Stimulated activated CD4-positive, alpha-beta T cell treated with anti-CD3 and anti-CD28 coated beads, Interleukin-1b, Interleukin-23, amount 100 ng/mL, for 48 hours (primary cell): ENCODE measurements around the gene FCGBP.
"Not testable (repeated sequence)": the region's sequence is repeated elsewhere in the genome, so short reads cannot be mapped to it uniquely, and the experiment has no call there.

Experiments
- DNase-seq: peaks from one replicate; pipeline ENCODE4 v3.0.0-alpha.2; 2020

FCGBP gene

GRCh38 chr19:39889872-39890754, 44.3 kb downstream of the FCGBP start:
- not testable (repeated sequence) for DNase-seq

- not testable (repeated sequence) for DNase-seq
These were observed 46.9 kb downstream of the FCGBP start for GRCh38 chr19:39887456-39887951.

GRCh38 chr19:39885821-39886554, 48.4 kb downstream of the FCGBP start:
- not testable (repeated sequence) for DNase-seq

- DNase-seq = not testable (repeated sequence)
These were observed 49.7 kb downstream of the FCGBP start for GRCh38 chr19:39884721-39885120.
